Non-pigmented ciliary epithelial cell (primary cell): ENCODE measurements around the gene CERS6.

Experiments used
- DNase-seq: peaks from one replicate; pipeline ENCODE4 v3.0.0-alpha.2; 2010; ENCODE audit warnings: low read depth

Gene CERS6

DNA sequence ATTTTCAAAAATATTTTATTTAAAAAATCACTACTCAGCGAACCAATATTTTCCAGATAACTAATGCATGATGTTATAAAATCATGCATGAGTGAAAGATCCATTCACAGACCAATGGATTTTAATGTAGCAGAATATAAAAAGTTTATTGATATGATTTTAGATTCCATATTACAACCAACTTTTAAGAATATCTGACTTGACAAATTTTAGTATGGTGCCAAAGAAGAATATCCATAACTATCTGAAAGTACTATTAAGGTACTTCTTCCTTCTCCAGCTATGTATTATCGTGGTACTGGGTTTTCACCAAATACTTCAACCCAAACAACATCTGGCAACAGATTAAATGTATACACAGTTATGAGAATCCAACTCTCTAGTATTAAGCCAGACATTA, 246.5 kb downstream of the CERS6 start:
- no peak for DNase-seq

DNA sequence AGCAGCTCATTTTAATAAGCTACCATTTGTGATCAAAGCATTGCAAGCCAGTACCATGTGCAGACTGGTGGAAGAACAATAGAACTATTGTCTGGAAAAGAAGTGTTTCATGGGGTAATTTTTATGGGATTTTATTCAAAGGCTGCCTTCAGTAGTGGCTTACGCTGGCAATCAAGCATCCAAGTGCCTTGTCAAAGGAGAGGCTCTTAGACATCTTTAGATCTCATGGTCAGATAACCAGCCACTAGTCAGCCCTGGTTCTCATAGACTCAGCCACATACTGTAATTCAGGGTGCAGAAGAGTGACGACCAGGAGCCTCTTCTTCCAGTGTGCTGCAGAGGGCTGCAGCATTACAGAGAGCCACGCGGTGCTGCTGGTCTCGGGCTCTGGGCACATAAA, 247.9 kb downstream of the CERS6 start:
- DNase-seq = no peak

DNA sequence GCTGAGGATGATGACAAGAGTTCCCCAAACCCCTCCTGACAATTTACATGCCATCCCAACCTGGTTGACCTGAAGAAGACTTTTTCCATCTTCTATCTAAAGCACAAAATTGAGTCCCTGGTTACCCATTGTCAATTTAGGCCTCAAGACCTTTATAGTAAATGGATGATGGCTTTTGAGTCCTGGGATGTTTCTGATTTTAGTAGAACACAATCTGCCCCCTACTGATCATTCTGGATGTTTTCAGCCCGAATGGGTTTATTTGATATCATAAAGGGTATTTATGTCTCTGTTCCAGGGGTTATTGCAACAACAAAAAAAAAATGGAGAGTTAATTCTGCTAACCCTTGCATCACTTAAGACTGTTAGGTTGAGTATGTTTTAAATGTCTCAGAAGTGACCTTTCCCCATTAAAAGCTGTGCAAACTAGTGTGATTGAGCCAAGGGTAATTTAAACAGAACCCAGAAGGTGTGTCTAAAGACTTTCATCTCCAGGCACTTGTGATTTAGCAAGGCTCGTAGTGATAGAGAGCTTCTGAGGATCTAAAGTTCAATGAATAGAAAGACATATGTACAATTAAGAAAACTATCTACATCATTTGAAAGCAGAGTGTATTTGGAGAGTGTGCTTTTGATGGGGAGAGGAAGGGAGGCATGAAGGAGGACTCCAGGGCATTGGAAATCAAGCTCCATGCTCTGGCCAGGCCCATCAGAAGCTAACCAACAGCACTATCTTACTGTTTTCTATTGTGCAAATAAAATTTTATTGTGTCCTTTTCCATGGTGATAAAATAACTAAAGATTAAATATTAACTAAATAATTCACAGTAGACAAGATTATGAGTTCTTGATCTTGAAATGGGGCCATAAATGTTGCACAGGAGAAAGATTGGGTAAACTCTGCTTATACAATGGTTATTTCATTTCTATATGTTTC, 249.7 kb downstream of the CERS6 start:
- no peak for DNase-seq

DNA sequence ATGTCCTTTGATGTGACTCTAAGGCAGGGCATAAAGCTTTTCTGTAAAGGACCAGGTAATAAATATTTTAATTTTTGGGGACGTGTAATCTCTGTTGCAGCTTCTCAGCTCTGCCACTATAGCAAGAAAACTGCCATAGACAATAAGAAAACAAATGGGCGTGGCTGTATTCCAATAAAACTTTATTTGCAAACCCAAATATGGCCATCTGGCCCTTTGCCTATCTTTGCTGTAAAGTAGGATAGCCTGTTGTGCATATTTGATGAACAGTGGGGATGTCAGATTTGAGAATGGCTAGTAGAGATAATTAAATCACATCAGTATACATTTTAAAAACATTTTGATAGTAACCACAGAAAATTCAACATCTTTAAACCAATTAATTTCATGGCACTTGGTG, 250.7 kb downstream of the CERS6 start:
- DNase-seq = no peak

DNA sequence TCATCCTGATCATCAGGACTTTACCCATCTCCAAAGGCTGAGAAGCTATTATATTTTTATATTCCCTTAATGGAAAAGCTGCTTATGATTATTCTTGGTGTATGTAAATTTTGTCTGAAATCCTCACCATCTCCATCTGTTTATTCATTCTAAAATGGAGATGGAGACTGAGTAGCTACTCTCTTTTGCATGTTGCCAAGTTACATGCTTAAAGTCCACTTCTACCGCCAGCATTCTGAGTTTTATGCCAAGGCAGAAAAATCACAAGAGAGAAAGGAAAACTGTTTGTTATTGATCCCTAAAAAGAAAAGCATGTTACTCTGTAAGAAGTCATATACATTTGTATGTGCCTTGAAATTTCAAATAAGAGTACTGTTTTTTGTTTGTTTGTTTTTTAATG, 252.0 kb downstream of the CERS6 start:
- DNase-seq = no peak

DNA sequence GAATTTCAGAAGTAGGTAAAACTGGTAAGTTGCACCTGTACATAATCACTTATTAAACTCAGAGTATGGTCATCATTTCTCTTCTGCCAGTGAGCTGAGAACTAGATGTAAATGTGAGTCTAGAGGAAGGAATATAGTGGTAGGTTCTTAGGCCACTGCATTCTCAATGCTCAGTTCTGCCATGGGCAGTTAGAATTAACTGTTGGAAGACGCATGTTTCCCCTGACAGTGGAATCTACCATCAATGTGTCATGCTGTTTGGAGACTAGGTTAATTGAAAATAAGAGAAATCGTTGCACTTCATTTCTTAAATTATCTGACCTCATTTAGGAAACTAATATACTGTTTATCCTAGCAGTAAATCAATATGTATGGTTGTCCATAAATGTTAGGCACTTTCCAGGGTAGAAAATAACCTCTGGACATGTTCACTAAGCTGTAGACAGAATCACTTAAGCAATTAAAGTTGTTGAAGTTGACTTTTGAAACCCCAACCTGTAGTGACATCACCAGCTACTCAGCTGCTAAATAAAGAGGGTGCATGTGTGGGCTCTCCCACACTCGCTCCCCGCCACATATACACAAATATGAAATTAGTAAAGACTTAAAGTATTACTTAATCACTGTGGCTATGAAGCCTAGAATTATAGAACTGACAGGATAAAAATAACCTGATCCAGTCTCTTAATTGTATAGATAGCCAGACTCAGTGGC, 254.8 kb downstream of the CERS6 start:
- no peak for DNase-seq

DNA sequence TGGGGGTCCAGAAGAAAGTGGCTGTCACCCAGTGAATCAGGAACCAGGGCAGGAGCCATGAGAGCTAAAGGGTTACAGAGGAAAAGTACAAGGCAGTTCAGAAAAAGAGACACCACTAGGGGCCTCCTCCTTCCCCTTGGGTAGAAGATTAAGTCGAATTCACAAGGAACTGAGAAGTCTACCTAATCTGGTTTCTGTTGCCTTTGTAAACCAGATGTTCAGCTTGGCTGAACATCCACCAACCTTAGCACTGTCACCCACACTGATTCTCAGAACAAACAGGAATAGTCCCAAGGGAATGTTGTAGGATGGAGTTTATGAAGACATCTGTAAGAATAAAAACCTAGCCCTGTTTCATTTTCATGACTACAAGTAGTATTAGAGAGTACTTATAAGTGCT, 256.0 kb downstream of the CERS6 start:
- no peak for DNase-seq

DNA sequence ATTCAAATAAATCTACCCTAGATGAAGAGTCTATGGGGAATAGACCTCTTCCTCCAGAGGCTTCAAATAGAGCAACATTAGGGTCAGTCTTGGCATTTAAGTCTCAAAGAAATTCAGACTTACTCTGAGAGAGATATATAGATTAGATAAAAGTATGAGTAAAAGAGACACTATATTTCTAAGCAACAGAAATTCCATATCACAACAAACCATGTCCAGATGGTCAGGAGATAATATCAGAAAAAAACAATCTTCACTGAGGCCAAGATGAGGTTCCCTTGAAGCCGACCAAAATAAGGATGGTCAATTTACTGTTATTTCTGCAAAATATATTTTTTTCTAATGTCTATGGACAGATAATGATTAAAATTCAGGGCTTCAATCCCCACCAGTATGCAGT, 257.3 kb downstream of the CERS6 start:
- DNase-seq = no peak

DNA sequence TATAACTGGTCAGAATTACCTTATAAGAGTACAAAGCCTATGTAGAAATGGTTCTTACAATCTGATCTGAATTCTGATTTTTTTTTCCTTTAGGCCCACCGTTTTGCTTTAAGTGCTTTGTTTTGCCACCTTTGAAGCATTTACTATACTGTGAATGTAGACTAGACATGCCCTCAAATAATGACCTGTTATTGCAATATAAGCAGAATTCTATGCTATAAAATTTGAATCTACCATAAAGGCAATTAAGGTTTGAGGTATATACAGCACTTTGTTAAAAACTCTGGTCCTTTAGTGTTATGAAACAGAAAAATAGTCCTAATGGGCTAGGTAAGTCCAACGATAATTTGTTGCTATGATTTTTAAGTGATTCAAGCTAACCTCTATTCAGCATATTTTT, 259.8 kb downstream of the CERS6 start:
- no peak for DNase-seq

DNA sequence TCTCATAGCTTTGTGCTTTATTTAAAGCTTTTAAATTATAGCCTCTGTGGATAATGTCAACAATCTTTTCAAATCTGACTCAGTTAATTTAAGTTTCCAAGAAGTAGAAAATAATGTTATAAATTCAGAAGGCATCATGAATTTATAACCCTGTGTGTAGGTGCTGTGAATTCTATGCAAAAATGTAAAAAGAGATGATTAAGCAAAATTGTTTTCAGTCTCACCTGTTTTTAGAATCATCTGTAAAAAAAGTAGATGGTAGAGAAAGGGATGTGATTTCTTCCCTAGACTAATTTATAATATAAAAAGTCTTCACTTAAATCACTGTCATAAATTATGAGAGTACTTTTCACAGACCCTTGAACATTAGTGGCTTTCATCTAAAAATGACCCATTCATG, 260.8 kb downstream of the CERS6 start:
- no peak for DNase-seq

DNA sequence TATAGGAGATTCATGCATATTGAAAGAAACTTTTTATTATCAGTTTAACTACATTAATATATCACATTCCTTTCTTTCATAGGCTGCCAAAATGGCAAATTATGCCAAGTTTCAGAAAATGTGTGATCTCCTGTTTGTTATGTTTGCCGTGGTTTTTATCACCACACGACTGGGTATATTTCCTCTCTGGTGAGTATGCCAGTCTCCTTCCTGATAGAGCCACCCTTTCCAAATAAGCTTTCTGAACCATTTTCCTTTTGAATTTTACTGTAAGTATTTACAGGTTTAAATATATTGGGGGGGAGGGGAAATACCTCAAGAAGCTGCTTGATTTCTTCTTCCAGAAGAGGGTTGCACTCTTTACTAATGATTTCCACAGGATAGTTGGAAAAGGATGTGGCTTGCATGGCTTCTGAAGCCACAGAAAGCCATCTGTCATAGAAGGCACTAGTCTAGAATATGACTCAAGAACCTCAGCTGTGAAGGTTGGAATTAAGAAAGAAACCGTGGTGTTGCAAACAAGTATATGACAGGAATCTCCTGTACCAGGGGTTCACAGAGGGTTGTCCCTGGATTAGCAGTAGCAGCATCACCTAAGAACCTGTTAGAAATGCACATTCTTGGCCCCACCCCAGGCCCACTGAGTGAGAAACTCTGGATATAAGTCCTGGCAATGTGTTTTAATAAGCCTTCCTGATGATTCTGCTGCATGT, 261.9 kb downstream of the CERS6 start:
- DNase-seq = no peak

DNA sequence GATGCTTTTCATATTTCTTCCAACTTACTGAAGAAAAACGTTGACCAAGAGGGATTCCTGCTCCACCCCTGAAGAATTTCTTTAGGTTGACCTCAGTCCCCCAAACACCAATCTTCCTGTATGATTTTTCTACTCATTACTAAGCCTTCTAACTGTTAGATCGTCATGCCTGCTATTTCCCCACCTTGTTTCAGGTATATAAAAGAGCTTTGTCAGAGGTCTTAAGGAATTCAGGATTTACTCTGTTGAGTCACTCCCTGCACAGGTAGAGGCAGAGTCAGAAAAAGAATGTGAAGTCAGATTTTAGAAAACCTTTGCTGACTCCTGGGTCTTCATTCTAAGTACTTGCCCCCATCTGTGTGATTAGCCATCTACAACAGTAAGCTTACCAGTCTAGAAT, 262.6 kb downstream of the CERS6 start:
- no peak for DNase-seq

DNA sequence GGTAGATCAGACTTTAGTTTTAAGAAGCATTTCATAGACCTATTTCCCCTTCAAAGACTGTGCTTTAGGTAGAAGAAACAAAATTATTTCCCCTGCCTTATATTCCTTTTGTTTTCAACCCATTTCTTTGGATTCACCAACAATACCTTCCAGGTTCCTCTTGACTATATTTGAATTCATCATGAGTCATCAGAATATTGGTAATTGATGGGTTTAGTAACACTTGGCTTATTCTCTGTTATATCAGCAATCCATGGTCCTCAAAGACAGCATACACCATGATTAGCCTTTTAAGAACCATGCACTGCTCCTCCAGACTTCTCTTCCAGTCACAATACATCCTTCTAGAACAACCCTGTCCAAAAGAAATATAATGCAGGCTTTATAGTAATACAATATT, 263.4 kb downstream of the CERS6 start:
- DNase-seq = no peak

DNA sequence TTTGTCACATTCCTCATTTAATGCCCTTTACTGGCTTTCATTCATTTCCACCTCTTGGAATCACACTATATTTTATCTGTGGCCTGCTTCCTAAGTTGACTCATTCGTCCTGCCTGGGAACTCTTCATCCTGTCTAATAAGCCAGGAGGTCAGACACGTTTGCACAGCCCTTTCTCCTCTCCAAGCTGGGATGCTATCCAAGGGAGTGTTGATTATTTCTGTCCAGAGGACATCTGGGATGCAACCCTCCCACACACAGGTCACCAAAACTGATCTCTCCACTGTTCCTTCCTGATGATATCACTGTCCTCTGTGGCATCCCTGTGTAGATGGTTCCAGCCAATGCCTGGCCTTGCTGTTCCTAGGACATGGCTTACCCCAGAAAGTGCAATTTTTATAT, 266.5 kb downstream of the CERS6 start:
- no peak for DNase-seq

DNA sequence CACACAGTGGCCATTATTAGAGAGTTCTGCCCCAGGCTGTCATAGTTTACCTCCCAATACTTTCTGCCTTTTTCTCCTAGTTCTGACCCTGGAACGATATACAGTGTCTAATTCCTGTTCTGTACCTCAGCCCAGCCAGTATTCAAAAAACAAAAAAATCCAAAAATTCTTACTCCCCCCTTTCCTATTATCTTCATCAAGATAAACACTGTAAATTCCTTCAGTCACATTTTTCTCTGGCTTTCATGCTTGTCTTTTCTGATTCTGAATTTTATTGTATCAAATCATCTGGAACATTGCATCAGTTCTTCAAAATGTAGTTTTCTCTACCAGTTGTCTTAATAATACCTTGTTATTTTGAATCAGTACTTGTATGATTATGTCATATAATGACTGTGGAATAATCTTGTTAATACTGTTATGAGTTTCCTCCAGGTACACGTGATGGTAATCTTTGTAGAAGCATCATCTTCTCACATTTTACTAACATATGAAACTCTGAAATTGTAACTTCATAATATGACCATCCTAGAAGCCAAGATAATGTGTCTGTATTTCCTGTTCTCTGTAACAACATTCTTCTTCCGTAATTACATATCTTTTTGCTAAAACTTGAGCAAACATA, 267.3 kb downstream of the CERS6 start:
- no peak for DNase-seq

DNA sequence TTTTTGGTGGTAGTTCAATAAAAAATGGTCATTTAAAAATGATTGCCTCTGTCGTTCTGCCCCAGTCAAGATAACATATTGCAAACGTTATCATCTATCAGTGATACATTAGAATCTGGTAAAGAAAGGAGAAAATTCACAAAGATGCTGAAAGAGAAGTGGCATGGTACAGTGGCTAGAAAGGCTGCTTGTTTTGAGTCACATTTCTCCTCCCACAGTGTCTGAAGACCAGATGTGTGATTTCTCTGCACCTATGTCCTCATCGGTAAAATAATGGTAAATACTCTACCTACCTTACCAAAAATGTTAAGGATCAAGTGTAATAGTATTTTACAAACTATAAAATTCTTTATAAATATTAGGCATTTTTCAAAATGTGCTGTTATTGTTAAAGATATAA, 270.3 kb downstream of the CERS6 start:
- DNase-seq = no peak

DNA sequence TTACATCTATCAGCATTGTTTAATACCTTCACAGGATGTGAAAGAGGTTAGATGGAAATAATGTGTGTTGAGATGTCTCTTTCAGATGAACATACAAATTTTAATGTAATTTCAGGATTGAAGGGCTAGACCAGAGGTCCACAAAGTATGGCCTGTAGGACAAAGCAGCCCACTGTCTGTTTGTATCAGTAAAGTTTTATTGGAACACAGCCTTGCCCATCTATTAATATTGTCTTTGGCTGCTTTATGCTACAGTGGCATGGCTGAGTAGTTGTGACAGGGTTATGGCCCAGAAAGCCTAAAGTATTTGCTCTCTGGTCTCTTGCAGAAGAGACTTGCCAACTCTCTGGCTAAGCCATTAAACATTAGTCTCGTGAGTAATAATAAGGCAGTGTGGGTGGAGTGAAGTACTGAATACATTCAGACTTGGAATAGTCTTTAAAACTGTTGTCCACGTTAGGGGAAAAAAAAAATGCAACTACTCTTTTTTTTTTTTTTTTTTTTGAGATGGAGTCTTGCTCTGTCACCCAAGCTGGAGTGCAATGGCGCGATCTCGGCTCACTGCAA, 271.9 kb downstream of the CERS6 start:
- DNase-seq = no peak

DNA sequence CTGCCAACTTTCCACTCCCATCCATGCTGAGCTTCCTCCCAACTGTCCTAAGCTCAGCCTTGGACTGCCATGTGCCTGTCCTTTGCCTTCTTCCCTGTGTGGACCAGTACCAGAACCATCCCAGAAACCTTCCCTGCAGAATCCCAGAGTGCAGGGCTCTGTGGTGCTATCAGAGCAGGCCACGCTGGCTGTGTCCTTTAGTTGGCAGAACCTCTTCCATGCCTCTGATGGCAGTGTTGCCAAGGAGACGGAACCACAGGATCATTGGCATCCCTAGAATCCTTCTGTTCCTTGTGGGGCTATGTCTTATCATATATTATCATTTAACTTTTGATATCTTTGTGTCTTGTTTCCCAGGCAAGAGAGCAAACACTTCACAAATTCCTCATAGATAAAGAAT, 273.4 kb downstream of the CERS6 start:
- no peak for DNase-seq

DNA sequence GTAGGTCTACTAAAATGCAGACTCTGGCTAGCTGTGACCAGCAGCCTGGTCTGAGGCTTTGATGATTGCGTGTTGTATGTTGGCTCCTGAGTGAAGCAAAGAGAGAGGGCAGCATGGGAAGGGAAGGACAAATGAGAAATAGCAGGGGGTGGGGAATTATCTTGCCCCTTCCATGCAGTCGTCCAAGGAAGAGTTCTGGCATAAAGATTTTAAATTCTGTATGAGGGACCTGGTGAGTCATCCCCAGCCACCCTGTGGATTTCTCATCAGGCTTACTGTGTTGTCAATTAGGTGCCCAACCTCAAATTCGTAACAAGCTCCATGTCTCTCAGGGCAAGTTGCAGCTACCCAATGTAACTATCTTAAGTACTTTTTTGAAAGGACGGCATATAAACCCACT, 274.3 kb downstream of the CERS6 start:
- DNase-seq = no peak

DNA sequence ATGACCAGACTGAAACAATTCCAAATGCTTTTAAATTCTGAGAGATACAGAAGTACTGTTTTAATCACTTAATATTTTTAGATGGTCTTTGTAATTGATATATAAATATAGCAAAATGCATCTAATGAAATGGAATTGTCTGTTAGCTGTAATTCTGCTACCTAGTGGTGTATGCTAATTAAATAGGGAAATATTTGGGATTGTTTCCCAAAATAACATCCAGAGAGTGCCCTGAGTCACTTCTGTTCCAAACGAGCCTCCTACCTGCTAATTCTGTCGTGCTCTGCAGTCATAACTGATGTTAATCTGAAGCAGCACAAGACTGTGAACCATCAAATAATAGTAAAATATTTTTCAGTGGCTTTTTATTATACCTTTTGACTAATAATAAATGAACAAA, 274.9 kb downstream of the CERS6 start:
- no peak for DNase-seq

DNA sequence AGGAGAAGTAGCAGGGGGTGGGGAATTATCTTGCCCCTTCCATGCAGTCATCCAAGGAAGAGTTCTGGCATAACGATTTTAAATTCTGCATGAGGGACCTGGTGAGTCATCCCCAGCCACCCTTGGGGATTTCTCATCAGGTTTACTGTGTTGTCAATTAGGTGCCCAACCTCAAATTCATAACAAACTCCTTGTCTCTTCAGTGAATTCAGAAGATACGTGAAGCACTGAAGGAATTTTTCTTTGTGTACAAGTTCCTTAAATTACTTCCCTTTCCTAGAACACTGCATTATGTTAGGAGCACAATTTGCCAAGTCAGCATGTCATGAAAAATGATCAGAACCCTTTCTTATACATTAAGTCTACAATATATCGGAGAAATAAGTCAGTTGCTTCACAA, 275.5 kb downstream of the CERS6 start:
- no peak for DNase-seq

DNA sequence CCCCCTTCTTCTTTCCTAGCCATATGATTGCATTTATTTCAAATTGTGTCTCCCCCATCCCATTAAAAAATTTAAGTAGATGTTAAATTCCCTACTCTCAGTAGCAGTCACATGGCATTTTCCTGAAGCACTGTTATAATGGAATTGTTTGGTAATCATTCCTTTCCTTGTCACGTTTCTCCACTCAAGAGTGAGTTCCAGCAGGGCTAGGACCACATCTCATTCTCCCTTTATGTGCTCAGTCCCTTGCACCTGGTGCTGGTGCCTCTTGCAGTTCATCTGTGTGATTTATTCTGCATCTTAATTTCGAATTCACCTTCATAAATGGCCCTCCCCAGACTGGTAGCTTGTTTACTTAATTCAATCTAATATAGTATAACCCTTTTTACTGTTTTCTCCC, 276.0 kb downstream of the CERS6 start:
- no peak for DNase-seq
